Measurements from ENCODE around the gene CDC6. TPM values are rescaled to one million over a fixed set of nuclear protein-coding genes. Genes with fewer than 3 reads are reported as not detected.

Gene CDC6
- total and polyA plus RNA-seq, 2 experiments from 2014 or later, result 7.7 to 20.1 TPM

DNA sequence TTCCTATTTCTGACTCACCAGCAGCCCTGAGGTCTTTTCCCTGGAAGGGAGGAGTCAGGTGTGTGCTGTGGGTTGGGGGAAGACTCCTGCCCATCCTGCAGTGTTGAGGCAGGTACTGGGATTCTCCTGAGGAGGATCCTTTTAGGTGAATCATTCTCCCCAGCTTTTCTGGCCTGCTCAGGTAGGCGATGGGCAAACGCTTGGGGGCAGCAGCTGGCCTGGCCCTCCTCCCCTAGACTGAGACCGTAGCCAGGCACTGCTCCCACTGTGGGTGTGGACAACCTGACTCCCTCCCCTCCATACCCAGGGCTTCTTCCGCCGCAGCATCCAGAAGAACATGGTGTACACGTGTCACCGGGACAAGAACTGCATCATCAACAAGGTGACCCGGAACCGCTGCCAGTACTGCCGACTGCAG is 61.8 kb downstream of the CDC6 start:
- Histone ChIP-seq H3K4me1 (ENCODE audit: low read depth) (peaks cover 52% of the 10 kb centered on the region), H3K27ac (no peak overlapping the region)

DNA sequence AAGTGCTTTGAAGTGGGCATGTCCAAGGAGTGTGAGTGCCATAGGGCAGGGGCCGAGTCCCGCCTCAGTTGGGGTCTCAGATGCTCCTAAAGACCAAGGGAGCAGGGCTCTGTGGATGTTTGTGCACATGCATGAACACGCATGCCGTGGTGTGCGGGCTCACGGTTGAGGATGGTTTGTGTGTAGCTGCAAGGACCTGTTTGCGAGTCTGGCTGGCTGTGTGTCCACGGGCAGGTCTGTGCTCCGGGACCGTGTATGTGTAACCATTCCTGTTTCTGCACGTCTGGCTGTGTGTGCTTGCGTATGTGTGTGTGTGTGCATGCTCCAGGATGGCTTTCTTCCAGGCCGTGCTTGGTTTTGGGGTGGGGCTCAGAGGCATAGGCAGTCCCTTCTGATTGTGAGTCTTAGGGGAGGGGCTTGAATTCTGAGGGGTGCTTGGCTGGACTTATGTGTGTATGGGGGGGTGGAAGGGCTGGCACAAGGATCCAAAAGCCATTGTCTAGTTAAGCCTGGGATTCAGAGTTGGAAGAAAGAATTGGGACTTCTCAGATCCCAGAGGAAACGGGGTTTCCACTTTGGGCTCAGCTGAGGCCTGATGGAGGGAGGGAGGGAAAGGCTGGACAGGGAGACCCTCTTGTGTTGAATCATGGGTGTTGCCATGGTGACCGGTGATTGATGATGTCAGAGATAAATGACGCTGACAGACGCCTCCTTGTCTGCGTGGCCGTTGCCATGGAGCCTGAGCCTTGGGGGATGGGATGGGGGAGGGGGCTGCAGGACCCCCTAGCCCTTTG is 62.4 kb downstream of the CDC6 start:
- no peaks in the 10 kb centered on the region for H3K27me3 ChIP-seq
- no peaks in the 10 kb centered on the region for H3K9me3 ChIP-seq (ENCODE audit: low read depth)
- no peak overlapping the region for H3K4me3 ChIP-seq
- H3K36me3 ChIP-seq, result peaks cover 10% of the 10 kb centered on the region
- TF ChIP-seq, protein P1, sequence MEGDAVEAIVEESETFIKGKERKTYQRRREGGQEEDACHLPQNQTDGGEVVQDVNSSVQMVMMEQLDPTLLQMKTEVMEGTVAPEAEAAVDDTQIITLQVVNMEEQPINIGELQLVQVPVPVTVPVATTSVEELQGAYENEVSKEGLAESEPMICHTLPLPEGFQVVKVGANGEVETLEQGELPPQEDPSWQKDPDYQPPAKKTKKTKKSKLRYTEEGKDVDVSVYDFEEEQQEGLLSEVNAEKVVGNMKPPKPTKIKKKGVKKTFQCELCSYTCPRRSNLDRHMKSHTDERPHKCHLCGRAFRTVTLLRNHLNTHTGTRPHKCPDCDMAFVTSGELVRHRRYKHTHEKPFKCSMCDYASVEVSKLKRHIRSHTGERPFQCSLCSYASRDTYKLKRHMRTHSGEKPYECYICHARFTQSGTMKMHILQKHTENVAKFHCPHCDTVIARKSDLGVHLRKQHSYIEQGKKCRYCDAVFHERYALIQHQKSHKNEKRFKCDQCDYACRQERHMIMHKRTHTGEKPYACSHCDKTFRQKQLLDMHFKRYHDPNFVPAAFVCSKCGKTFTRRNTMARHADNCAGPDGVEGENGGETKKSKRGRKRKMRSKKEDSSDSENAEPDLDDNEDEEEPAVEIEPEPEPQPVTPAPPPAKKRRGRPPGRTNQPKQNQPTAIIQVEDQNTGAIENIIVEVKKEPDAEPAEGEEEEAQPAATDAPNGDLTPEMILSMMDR (IDR thresholded peaks at IDR 0.05; ENCODE audit: low read depth, low read length), result no peak
- DNase-seq (ENCODE audit: low read depth in 1 of 2, low spot score in 1 of 2), result peak; percentile 31 to 63
- H3K27ac ChIP-seq, result peak overlapping the region; percentile 43
- H3K4me1 ChIP-seq (ENCODE audit: low read depth), result peaks cover 48% of the 10 kb centered on the region

More for the DNA sequence above, 61.8 kb downstream of the CDC6 start:
- TF ChIP-seq, protein P1 (IDR thresholded peaks at IDR 0.05; ENCODE audit: low read depth, low read length), result no peak
- no peak overlapping the region for H3K4me3 ChIP-seq
- H3K9me3 ChIP-seq (ENCODE audit: low read depth), result no peaks in the 10 kb centered on the region
- no peak for DNase-seq (ENCODE audit: low read depth in 1 of 2, low spot score in 1 of 2)
- no peaks in the 10 kb centered on the region for H3K27me3 ChIP-seq
- peaks cover 10% of the 10 kb centered on the region for H3K36me3 ChIP-seq

DNA sequence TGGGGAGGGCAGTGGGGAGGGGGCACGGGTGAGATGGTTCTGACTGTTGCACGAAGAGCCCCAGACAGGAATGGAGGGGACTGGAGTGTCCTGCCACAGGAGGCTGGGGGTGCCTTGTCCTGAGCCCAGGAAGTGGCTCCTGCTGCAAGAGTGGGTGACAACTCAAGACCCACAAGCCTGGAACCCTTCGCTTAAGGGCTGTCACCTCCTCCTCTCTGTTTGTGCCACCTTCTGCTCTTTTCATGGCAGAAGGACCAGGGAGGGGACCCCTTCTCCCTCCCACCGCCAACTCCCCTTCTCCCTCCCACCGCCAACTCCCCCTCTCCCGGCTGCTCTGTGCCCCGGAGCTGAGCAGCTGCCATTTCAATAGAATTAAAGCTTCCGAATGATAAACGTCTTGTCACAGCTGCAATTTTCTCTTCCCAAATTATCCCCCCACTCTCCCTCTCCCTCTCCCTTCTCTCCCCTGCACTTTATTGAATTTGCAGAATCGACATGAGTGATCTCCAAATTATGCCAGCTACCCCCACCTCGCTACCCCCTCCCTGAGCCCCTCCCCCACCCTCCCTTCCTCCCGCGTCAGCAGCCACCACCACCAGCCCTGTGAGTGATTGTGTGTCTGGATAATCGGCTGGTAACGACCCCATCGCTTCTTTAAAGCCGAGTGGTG is 63.1 kb downstream of the CDC6 start:
- no peak for DNase-seq (ENCODE audit: low read depth in 1 of 2, low spot score in 1 of 2)
- no peak overlapping the region for H3K4me3 ChIP-seq
- peaks cover 10% of the 10 kb centered on the region for H3K36me3 ChIP-seq
- peaks cover 41% of the 10 kb centered on the region for H3K4me1 ChIP-seq (ENCODE audit: low read depth)
- no peaks in the 10 kb centered on the region for H3K9me3 ChIP-seq (ENCODE audit: low read depth)
- H3K27ac ChIP-seq, result peak overlapping the region; percentile 43
- H3K27me3 ChIP-seq, result no peaks in the 10 kb centered on the region
- TF ChIP-seq, protein P1 (IDR thresholded peaks at IDR 0.05; ENCODE audit: low read depth, low read length), result no peak

DNA sequence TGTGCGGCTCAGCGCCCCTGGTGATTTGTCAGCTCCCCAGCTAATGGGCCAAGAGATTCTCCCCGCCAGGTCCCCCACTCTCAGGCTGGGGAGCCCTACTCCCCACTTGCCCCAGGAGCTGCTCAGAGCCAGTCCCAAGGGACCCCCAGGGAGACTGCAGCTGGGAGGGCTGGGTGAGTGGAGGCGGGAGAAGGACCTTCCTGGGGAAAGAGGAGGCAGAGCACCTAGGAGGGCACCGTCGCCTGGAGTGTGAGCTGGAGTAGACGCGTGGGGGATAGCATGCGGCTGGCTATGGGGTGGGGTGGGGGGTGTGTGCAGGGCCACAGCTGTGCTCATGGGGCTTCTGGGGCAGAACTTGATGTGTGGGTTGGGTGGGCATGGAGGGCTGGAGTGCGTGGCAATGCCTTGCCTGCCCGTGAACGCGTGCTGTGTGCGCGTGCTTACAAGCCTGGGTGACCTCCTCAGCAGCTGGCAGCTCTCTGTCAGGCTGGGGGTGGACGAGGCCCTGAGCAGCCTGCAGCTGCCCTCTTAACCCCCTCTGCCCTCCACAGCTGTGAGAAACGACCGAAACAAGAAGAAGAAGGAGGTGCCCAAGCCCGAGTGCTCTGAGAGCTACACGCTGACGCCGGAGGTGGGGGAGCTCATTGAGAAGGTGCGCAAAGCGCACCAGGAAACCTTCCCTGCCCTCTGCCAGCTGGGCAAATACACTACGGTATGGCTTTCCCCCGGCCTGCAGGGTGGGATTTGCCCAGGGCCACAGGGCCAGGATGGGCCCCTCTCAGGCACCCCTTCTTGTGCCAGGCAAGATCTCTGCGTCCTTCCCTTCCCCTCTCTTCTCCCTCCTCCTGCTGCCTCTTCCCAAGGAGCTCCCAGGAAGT is 63.9 kb downstream of the CDC6 start:
- Histone ChIP-seq H3K27ac (peak overlapping the region; percentile 43), H3K27me3 (no peaks in the 10 kb centered on the region), H3K4me3 (no peak overlapping the region), H3K9me3 (ENCODE audit: low read depth) (no peaks in the 10 kb centered on the region), H3K36me3 (peaks cover 12% of the 10 kb centered on the region), H3K4me1 (ENCODE audit: low read depth) (peaks cover 33% of the 10 kb centered on the region)
- TF ChIP-seq, protein P1 (IDR thresholded peaks at IDR 0.05; ENCODE audit: low read depth, low read length), result no peak
- DNase-seq (ENCODE audit: low read depth in 1 of 2, low spot score in 1 of 2), result no peak

DNA sequence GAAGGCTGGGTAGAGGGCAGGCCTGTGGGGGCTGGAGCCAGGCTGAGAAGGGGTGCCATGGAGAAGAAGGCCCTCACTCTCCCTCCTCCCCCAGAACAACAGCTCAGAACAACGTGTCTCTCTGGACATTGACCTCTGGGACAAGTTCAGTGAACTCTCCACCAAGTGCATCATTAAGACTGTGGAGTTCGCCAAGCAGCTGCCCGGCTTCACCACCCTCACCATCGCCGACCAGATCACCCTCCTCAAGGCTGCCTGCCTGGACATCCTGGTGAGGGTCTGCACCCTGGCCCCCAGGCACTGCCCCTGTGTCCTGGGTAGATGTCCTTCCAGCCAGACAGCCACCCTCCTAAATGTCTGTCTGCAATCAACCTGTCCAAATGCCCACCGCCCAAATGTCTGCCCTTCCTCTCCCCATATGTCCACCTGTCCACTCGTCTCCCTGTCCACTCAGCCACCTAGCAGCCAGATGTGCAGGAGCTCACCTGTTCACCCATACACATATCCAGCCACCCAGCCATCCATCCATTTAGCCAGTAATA is 64.6 kb downstream of the CDC6 start:
- no peak for DNase-seq (ENCODE audit: low read depth in 1 of 2, low spot score in 1 of 2)
- TF ChIP-seq, protein P1 (IDR thresholded peaks at IDR 0.05; ENCODE audit: low read depth, low read length), result no peak
- H3K36me3 ChIP-seq, result peaks cover 12% of the 10 kb centered on the region
- H3K27ac ChIP-seq, result no peak overlapping the region
- H3K4me3 ChIP-seq, result no peak overlapping the region
- no peaks in the 10 kb centered on the region for H3K27me3 ChIP-seq
- peaks cover 26% of the 10 kb centered on the region for H3K4me1 ChIP-seq (ENCODE audit: low read depth)
- no peaks in the 10 kb centered on the region for H3K9me3 ChIP-seq (ENCODE audit: low read depth)

Data from cardiac muscle cell (in vitro differentiated cells and primary cell).